Body of pancreas (tissue), 4 donors: ENCODE results near the gene ZFHX3.

Experiments
- POLR2A ChIP-seq, 3 donors: fragments of 450-650 bp; IDR thresholded peaks; one replicate each; pipeline ENCODE4 v1.6.1; 2016; ENCODE audit warnings: antibody characterized with exemption in 3 of 3, mild to moderate bottlenecking in 2 of 3
- TF ChIP-seq, protein P1 (sequence below), 7 experiments: fragments of 450-650 bp in 4 of 7; fragments of 200-600 bp in 3 of 7; sonication (generic) in 3 of 7; IDR thresholded peaks; one replicate each; pipeline ENCODE4 v1.5.1; 2016 to 2019; ENCODE audit warnings: antibody characterized with exemption in 7 of 7

GRCh38 chr16:72958522-72959076 is 89.3 kb downstream of the ZFHX3 start:
- TF ChIP-seq, protein P1, sequence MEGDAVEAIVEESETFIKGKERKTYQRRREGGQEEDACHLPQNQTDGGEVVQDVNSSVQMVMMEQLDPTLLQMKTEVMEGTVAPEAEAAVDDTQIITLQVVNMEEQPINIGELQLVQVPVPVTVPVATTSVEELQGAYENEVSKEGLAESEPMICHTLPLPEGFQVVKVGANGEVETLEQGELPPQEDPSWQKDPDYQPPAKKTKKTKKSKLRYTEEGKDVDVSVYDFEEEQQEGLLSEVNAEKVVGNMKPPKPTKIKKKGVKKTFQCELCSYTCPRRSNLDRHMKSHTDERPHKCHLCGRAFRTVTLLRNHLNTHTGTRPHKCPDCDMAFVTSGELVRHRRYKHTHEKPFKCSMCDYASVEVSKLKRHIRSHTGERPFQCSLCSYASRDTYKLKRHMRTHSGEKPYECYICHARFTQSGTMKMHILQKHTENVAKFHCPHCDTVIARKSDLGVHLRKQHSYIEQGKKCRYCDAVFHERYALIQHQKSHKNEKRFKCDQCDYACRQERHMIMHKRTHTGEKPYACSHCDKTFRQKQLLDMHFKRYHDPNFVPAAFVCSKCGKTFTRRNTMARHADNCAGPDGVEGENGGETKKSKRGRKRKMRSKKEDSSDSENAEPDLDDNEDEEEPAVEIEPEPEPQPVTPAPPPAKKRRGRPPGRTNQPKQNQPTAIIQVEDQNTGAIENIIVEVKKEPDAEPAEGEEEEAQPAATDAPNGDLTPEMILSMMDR (IDR thresholded peaks at IDR 0.05): no peak
- TF ChIP-seq POLR2A (IDR thresholded peaks at IDR 0.05): no peak
